ENCODE data around the gene PLCB1.
"Not testable (repeated sequence)": the region's sequence is repeated elsewhere in the genome, so short reads cannot be mapped to it uniquely, and the experiment has no call there.

The PLCB1 gene

DNA sequence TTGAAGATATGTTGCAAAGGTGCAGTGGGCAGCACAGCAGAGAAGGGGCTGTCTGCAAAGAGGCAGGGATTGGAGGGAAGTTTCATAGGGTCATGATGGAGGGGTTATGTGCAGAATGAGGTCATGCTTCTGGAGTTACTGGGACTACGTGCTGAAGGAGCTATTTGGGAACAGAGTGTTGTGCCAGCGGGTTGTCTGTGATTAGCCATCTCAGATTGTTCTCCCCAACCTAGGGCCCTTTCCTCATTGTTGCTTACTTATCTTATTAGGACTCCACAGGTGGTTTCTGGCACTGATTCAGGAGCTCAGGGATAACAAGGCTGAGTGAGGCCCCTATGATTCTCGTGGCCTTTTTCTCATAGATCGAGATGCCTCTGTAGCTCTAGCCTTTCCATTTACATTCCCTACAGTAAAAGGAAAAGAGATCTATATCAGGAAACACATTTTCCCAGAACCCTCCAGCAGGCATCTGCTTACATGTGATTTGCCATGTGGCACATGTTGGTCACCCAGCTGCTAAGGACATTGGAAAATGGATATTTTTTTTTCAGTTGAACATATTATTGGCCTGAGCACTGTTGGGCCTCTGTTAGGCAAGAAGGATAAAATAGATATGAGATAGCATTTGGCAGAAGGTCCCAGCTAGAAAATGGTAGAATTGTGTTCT lies 507.2 kb downstream of the PLCB1 start:
- no peak for DNase-seq

DNA sequence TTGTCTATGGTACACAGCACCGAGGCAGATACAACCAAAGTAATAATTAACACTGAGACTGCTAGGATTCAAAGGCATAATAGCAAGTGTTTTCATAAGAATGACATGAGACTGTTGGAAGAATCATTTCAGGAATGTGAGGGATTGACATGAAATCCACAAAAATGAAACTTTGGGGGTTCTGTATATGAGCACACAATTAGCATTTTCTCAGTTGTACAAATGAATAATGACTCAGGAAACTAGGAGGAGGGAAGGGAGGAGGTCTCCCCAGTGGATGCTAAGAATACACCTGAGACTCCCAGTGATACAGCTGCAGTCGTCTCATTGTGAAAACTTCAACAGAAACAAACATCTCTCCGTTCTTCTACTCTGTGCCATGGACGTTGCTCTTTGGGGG lies 508.4 kb downstream of the PLCB1 start:
- DNase-seq: no peak

DNA sequence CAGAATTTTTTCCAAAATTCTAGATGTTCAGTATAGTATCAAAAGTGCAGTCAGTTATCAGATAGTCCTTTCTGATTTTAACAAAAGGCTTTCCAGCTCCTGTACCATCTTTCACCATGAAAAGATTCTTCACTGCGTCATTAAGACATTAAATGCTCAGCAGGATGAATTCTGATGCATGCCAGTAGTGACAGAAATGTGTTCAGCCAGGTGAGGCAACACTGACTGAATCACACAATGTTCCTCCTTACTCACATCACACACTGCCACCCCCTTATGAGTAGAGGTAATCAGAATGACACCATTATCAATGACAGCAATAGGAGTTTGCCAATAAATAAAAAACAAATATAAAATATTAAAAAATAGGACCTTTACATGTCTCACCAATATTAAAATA lies 510.2 kb downstream of the PLCB1 start:
- DNase-seq: no peak

DNA sequence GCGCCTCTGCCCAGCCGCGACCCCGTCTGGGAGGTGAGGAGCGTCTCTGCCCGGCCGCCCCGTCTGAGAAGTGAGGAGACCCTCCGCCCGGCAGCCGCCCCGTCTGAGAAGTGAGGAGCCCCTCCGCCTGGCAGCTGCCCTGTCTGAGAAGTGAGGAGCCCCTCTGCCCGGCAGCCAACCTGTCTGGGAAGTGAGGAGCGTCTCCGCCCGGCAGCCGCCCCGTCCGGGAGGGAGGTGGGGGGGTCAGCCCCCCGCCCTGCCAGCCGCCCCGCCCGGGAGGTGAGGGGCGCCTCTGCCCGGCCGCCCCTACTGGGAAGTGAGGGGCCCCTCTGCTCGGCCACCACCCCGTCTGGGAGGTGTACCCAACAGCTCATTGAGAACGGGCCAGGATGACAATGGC lies 512.4 kb downstream of the PLCB1 start:
- DNase-seq: not testable (repeated sequence)

DNA sequence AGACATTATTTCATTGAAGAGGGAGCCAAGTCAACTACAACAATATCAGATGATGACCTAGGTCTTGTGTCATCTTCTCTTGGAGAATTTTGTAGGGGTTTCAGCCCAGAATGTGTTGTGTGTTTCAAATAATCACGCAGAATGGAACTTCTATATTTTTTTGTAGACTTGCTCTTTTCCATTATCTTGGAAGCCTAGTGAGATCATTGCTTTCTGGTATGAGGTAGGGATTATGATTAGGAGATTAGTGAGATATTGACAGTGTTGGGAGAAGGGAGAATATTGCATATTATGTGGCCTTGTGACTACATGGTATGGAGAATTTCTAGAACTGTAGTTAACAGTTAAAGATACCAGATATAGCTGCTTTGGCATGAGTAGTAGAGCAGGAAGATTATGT lies 513.3 kb downstream of the PLCB1 start:
- DNase-seq: no peak

DNA sequence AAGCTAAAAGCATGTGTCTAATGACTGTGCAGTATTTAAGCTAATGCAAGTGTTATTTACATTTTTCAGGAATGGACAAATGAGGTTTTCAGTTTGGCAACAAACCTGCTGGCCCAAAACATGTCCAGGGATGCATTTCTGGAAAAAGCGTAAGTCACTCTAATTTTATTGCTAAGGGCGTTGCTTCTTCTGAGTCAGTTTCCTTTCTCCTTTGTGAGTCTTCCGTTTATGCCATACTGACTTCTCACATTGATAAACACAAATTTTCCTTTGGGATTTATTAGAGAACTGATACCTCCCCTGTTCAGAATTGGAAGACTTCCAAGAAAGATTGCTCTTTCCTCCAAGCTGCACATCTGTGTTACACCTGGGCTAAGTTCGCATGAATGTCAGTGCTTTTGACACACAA lies 514.0 kb downstream of the PLCB1 start:
- DNase-seq: no peak

DNA sequence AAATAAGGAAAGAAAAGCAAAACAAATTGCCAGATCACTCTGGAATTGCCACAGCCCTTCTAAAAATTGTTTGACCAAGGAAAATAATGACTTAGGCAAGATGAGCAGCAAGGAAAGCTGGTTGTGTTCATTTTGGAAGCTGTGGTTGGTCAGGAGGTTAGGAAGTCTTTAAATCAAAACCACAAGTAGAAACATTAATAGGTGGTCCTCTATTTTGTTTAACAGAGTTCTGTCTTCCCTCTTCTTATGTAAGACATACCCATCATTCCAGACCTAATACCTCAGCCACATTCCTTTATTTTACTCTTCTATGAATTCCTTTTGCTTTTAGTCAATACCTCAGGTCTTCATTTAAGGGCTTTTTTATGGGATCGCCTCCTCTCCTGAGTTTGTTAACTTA lies 514.6 kb downstream of the PLCB1 start:
- DNase-seq: no peak

DNA sequence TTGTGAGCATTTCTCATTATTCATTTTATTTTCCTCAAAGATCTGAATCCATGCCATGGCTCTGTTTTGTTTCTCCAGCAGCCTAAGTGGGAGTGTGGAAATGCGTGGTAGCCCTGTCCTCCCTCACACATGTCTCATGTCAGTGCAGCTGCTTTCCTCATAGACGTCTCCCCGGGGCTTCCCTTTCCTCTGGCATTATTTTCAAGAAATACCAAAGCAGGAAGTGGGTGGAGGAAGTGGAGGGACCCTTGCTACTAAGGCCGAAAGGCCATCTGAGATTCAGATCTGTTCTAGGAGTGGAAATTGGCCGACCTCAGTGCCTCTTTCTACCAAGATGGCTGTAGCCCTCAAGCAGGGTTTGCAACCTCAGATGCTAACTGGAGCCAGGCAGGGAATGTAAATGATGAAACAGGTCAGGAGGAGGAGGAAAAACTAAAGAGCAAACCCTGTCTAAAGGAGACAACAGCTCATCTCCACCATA lies 515.9 kb downstream of the PLCB1 start:
- DNase-seq: no peak

DNA sequence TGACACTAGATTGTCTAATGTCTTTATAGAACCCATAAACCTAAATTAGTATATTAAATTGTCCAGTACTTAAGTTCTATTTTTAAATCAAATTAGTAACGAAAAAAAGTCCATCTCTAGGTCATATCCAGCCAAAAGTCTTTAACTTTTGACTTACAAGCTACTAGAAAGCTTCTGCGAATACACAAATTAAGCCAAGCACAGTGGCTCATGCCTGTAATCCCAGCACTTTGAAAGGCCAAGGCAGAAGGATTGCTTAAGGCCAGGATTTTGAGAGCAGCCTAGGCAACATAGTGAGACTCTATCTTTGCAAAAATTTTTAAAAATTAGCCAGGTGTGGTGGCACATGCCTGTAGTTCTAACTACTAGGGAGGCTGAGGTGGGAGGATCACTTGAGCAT lies 516.4 kb downstream of the PLCB1 start:
- DNase-seq: no peak

DNA sequence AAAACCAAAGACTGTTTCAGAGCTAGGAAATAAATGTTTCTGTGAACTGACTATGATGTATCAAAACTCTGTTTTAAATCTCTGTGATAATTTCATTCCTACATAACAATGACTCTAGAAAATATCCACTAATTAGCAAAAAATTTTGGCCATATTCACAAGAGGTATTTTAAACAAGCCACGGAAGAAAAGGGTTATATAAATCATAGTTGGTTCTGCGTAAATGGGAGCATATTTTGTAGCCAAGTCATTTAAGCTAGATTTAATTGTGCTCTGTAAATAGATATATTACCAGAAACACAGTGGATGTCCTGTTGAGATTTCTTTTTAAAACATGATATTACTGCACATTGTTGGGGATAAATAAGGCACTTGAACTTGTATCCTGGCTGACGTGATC lies 520.3 kb downstream of the PLCB1 start:
- no peak for DNase-seq

DNA sequence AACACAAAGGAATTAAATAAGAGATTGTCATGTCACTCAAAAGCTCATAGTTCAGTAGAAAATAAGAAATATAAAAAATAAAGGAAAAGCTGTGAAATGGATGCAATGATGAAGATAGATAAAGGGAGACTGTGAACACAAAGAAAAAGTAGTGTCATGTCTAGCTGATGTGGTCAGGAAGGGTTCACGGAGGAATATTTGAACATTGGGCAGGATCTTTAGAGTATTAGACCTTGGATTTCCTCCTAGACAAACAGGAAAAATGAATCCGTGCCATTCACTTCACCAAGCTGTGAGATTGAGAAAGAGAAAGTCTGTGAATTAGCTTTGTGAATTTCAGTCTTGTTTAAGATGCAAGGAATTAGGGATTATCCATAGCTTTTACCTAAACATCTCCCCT lies 522.4 kb downstream of the PLCB1 start:
- no peak for DNase-seq

DNA sequence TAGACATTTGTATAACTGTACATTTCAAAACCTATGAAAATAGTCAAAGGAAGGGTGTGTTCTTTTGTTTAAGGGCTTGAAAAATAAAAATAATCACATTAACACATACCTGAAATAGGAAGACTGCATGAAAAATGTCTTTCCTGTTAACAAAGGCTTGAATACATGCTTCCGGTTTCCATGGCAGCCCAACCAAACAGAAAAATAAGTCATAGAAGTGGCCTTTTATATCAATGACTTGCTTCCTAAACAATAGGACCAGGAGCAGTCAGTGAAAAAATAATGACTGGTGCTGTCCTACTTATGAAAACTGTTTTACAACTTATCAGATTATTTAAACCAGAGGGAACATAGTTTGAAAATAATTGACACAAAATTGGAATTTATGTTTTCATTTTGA lies 524.3 kb downstream of the PLCB1 start:
- DNase-seq: no peak

DNA sequence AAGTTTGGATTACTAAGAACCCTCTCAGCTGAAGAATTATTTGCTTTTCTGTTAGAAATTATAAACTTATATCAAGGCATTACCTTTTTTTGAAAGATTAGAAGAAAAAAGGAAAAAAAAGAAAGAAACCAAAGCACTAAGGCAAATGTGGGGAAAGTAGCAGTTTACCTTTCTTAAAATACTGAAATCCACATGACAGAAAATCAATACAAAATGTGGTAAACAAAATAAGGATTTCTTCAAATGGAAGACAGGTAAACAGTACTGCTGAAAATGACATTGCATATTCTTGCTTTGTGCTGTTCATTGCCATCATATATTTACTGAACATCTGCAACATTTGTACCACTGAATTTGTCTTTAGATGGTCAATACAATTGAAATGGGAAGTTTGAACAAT lies 525.6 kb downstream of the PLCB1 start:
- no peak for DNase-seq

DNA sequence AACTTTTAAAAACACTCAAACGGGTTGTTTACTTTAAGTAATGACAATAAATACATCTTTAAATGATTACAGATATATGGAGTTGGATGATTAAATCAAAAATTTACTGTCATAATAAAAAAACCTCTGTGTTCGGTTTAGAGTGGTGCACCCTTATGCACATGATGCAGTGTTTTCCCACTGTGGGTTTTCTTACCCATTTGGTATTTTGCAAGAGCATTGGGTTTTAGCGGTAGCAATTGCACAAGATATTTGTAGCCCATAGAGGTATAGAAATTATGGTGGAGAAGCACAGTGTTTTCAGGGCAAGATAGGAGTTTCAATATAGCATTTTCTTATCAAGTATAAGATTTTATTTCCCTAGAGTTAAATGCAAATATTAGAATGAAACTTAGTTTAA lies 526.0 kb downstream of the PLCB1 start:
- DNase-seq: no peak

DNA sequence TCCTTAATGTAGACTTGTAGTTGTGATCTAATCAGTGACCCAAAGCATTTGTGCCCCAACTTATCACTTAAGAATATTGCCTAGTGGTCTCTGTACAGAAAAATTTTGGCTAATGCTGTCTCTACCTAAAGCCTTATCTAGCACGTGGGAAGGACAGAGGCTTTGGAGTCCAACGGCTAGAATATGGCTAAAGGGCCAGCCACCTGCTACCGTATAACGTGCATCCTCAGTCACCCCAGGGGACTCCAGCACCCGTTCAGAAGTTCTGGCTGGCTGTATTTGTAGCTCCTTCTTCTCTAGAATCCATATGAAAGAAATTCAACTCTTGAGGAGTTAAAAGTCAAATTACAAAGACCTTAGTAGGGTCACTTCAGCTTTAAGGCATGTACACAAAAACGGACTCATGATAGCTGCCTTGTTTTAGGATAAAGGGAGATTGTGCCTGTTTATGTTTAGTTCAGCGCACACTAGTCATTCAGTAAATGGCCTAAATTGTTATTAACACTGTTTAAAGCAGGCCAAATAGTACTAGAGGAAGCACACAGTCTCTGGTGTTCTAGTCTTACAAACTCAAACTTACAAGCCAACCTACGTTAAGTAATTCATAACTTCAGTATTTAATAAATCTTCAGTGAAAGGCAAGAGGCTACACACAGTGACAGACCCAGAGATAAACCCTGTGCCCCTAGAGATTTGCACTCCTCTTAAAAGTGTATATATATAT lies 529.3 kb downstream of the PLCB1 start:
- no peak for DNase-seq

DNA sequence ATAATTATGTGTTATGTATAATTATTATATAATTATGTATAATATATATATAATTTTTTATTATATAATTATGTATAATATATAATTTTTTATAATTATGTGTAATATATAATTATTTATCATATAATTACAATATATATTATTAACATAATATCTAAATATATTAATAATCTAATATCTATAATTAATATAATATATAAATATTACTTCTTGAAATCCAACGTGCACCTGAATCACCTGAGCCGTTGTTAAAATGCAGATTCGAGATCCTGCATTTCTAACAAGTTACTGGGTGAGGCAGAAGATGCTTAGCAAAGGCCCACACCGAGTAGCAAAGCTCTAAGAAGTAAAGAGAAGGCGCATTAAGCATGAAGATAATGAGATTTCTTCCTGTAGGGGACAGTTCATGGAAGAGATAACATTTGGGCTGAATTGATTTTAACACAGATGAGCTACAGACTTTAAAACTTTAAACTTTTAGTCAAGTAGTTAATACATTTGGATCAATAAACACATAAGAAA lies 530.4 kb downstream of the PLCB1 start:
- DNase-seq: no peak

DNA sequence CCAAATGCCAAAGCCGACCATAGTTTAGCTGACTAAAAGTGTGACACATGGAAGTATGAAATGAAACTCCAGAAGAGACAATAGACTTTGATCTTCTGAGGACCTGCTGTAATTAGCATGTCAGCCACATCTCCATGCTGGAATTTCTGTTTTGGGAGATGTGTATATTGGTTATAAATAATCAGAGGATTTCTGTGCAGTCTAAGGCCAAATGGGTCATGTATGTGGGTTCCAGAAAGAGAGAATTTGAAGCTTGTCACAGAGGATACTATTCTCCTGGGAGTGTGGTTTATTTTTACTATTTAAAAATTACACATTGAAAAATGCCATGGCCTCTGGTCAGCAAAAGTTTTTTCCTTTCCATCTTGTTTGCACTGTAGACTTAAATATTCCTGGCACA lies 531.4 kb downstream of the PLCB1 start:
- no peak for DNase-seq

DNA sequence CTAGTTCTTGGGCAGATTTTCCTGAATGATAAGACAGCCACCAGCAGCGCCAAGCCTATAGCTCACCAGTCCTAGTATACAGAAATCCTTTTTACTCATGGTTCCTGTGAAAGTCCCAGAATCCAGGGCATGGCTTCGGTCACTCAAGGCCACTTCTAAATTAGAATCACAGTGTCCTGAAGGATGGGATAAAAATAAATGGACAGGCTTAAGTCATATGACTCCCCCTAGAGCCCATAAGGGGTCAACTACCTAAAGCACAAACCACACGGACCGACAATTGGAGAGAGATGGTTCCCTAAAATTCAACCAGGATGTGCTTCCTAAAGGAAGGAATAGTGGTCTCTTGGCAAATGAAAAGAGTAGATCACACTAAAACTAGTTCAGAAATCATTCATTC lies 532.7 kb downstream of the PLCB1 start:
- no peak for DNase-seq

DNA sequence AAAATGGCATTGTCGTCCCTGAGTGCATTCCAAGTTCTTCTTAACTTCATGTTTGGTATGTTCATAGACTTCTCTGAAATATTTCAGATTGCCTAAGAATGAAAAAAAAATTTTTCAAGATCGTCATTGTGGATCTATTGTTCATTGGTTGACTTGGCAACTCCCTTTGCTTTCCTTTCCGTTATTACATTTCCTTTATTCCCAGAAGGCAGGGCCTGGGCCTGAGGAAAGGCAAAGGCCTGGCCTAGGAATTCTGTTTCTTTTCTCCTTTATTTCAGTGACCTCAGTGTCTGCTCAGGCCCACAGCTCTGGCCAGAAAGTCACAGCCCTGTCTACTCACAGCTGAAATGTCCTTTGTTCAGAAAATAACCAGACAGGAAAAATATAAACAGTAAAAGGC lies 535.2 kb downstream of the PLCB1 start:
- no peak for DNase-seq

DNA sequence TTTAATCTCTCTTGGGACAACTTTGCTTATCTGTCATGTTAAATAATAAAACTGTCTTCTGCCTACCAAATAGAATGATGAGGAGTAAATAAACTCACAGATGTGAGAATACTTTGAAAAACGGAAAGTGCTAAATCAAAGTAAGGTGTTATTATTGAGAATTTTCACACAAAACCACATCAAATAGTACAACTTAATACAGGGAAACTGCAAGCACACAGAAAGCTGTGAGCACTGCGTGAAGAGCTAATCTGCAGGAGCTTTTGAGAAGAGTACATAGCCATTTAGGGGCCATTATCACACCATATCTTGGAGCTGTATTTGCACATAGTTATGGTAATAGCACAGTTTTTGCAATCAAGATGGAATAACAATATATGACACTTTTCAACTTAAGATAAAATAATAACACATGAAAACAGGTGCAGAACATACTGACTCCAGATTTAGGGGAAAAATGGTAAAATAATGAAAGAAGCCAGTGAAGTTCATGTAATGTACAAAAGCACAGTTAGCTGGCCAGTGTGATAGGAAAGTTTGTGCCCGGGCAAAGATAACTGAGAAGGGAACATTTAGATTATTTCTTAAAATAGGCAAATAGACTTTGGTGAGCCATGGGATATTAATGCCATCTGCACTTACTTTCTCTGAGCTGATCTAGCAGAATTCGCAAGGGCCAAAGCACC lies 538.3 kb downstream of the PLCB1 start:
- no peak for DNase-seq

DNA sequence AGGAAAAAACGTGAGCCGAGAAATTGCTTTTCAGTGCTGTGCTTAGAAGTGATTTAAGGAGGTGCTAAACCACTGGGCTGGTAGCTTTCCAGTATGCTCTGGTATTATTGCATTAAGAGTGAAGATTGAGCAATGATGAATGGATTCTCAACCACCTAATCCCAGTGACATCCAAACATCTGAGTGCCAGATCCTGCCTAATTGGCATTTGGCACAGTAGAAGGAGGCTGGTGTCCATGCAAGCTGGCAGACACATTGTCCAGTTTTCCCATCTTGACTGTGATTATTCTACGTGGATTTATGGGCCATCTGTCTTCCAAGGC lies 538.8 kb downstream of the PLCB1 start:
- DNase-seq: no peak

DNA sequence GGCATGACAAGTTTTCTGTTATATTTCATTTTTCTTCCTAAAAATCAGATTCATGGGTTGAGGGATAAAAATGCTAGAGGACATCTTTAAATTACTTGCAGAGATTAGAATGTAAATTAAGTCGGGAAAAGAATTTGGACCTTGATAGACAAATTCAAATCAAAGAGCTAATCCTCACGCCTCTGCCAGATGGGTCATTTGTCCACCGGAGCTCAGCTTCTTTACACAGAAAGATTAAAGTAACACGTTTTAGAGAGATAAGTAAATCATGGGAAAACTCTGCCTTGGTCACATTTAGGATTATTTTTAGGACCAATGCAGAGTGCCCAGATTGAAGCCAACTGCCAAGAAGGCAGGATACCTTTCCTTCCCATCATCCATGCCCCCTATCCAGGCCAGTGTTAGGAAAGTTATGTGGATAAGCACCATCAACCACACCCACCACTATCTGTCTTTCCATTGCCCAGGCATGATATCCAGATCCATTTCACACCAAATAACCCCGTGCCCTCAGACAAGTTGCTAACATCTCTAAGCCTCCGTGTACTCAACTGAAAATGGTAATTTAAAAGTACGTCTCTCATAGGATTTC lies 539.4 kb downstream of the PLCB1 start:
- DNase-seq: no peak

DNA sequence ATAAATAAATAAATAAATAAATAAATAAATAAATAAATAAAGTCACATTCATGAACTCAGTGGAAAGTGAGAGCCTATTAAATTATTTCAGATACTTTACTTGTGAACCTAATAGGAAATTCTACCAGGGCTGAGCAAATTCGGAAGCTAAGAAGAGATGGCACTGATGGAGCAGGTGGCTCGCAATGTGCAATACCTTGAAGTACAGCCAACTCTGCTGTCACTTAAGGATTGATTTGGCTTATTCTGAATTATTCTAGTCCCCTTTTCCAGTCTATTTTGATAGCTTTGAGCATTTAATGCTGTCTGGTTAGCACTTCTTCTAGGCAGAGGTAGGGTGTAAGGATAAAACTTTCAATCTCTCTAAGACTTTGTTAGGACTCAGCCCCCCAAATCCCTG lies 541.0 kb downstream of the PLCB1 start:
- DNase-seq: no peak

DNA sequence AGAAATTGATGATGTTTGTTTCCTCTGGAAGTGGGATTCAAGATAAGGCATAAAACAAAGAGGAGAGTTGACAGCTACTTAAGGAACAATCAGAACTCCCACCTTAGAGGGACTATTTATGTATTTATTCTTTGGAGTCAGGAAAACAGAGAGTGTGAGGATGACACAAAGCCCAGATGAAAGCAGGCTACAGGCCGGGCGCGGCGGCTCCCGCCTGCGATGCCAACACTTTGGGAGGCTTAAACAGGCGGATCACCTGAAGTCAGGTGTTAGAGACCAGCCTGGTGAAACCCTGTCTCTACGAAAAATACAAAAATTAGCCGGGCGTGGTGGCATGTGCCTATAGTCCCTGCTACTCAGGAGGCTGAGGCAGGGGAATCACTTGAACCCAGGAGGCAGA lies 543.8 kb downstream of the PLCB1 start:
- no peak for DNase-seq
